DOHH2 (cell line): Measurements from ENCODE around the gene MYBPC1.

Experiments used
- H3F3A ChIP-seq: fragments of 200-600 bp; sonication (generic), shearing (Covaris generic); 2 replicates; pipeline ENCODE4 v1.6.0; 2016; ENCODE audit warnings: antibody characterized with exemption, mild to moderate bottlenecking; ENCODE audit not compliant: control insufficient read depth, insufficient read depth
- H3K27ac ChIP-seq: fragments of 200-600 bp; sonication (generic); 2 replicates; pipeline ENCODE4 v1.5.1; 2014; ENCODE audit warnings: low read depth, mild to moderate bottlenecking, low read length, moderate library complexity
- H3K27me3 ChIP-seq: fragments of 200-600 bp; sonication (generic); 2 replicates; pipeline ENCODE4 v1.6.1; 2014; ENCODE audit warnings: mild to moderate bottlenecking, low read length, mixed read lengths; ENCODE audit not compliant: control insufficient read depth
- H3K36me3 ChIP-seq: fragments of 200-600 bp; sonication (generic); 2 replicates; pipeline ENCODE4 v1.6.1; 2014; ENCODE audit warnings: mild to moderate bottlenecking, low read length, moderate library complexity, mixed read lengths; ENCODE audit not compliant: control insufficient read depth
- H3K4me1 ChIP-seq: fragments of 200-600 bp; sonication (generic); 2 replicates; pipeline ENCODE4 v1.6.1; 2014; ENCODE audit warnings: mild to moderate bottlenecking, low read length, mixed read lengths; ENCODE audit not compliant: control insufficient read depth
- H3K4me2 ChIP-seq: fragments of 200-600 bp; sonication (generic); 2 replicates; pipeline ENCODE4 v1.6.0; 2014; ENCODE audit warnings: mild to moderate bottlenecking, low read length, moderate library complexity
- H3K4me3 ChIP-seq: fragments of 200-600 bp; sonication (generic); 2 replicates; pipeline ENCODE4 v1.5.1; 2014; ENCODE audit warnings: mild to moderate bottlenecking, low read length, mixed read lengths
- H3K79me2 ChIP-seq: fragments of 200-600 bp; sonication (generic); 2 replicates; pipeline ENCODE4 v1.6.1; 2014; ENCODE audit warnings: mild to moderate bottlenecking, low read length, mixed read lengths; ENCODE audit not compliant: control insufficient read depth
- H3K9me2 ChIP-seq: fragments of 200-600 bp; sonication (generic); replicated peaks from 2 replicates; pipeline ENCODE4 v1.6.1; 2014; ENCODE audit warnings: mild to moderate bottlenecking, low read length, mixed read lengths; ENCODE audit not compliant: control insufficient read depth
- H3K9me3 ChIP-seq: fragments of 200-600 bp; sonication (generic); 2 replicates; pipeline ENCODE4 v1.6.1; 2014; ENCODE audit warnings: antibody characterized with exemption, low read length, mixed read lengths; ENCODE audit not compliant: control insufficient read depth, insufficient read depth
- H4K20me1 ChIP-seq: fragments of 200-600 bp; sonication (generic); 2 replicates; pipeline ENCODE4 v1.6.0; 2014; ENCODE audit warnings: low read depth, mild to moderate bottlenecking, antibody characterized with exemption, low read length, moderate library complexity; ENCODE audit not compliant: control insufficient read depth, insufficient read depth
- EZH2phosphoT487 ChIP-seq: fragments of 200-600 bp; sonication (generic); IDR thresholded peaks from 2 replicates; pipeline ENCODE4 v1.6.1; 2017; ENCODE audit warnings: borderline replicate concordance, mild to moderate bottlenecking, antibody characterized with exemption, low read length, moderate library complexity, mixed read lengths
- TF ChIP-seq, protein P1 (sequence below): fragments of 200-600 bp; sonication (generic); IDR thresholded peaks from one replicate; pipeline ENCODE4 v1.5.1; 2014; ENCODE audit warnings: antibody characterized with exemption, mild to moderate bottlenecking, low read depth, low read length; ENCODE audit not compliant: poor library complexity, severe bottlenecking

The MYBPC1 gene

DNA sequence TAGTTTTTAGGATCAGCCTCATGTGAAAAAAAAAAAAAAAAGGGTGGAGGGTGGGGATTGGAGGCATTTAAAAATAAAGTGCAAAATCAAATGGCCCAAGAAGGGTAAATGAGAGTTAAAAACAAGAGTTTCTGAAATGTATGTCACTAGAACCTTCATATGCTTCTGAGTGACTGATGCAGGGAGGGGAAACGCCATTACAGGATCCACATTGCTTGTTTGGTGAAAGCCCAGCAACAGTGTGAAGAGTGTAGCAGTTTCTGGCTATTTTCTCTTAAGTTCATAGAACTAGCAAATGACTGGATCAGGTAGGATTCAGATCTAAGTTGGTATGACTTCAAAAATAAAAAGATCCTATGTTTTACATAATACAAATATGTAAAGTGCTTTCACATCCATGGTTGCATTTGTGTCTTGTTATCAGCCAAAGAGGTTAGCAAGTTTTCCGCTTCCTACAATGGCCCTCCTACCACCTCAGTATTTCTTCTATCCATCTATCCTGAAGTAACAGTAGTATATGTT, 105.6 kb downstream of the MYBPC1 start:
- Histone ChIP-seq H3K9me2 (no peaks in the 10 kb centered on the region), H3K4me3 (no peak overlapping the region; the same call in 1 of the 2 replicates), H4K20me1 (no peaks in the 10 kb centered on the region), H3K4me2 (peak overlapping the region; percentile 47), H3K9me3 (no peaks in the 10 kb centered on the region), H3K79me2 (peaks cover 61% of the 10 kb centered on the region), H3K27me3 (no peaks in the 10 kb centered on the region), H3F3A (no peaks in the 10 kb centered on the region), H3K4me1 (peaks cover 49% of the 10 kb centered on the region), H3K27ac (no peak overlapping the region), H3K36me3 (peaks cover 11% of the 10 kb centered on the region)
- TF ChIP-seq EZH2phosphoT487, result no peak
- TF ChIP-seq, protein P1, sequence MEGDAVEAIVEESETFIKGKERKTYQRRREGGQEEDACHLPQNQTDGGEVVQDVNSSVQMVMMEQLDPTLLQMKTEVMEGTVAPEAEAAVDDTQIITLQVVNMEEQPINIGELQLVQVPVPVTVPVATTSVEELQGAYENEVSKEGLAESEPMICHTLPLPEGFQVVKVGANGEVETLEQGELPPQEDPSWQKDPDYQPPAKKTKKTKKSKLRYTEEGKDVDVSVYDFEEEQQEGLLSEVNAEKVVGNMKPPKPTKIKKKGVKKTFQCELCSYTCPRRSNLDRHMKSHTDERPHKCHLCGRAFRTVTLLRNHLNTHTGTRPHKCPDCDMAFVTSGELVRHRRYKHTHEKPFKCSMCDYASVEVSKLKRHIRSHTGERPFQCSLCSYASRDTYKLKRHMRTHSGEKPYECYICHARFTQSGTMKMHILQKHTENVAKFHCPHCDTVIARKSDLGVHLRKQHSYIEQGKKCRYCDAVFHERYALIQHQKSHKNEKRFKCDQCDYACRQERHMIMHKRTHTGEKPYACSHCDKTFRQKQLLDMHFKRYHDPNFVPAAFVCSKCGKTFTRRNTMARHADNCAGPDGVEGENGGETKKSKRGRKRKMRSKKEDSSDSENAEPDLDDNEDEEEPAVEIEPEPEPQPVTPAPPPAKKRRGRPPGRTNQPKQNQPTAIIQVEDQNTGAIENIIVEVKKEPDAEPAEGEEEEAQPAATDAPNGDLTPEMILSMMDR, result no peak

DNA sequence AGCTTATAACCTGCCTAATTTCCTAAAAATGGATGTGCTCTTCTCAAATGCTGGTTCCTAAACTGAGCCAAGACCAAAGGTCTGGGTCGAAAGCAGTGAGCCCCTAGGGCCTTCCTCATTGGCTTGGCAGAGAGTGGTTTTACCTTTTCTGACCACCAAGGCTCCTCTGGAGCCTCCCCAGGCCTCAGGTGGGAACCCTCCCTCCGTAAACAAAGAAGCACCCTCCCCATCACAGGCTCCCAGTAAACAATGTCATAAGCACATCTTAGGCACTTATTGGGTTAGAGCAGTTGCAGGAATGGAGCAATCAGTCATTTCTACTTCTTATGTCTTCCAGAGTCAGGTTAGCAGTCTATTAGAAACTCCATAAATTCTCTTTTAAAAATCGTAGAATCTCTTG, 108.7 kb downstream of the MYBPC1 start:
- Histone ChIP-seq H3K9me2 (no peaks in the 10 kb centered on the region), H3K79me2 (peaks cover 70% of the 10 kb centered on the region), H4K20me1 (no peaks in the 10 kb centered on the region), H3K4me2 (no peak overlapping the region), H3K36me3 (peaks cover 6% of the 10 kb centered on the region), H3K4me1 (peaks cover 39% of the 10 kb centered on the region), H3K9me3 (no peaks in the 10 kb centered on the region), H3K4me3 (no peak overlapping the region), H3K27me3 (no peaks in the 10 kb centered on the region), H3F3A (no peaks in the 10 kb centered on the region), H3K27ac (no peak overlapping the region)
- no peak for TF ChIP-seq EZH2phosphoT487
- TF ChIP-seq, protein P1, result no peak

DNA sequence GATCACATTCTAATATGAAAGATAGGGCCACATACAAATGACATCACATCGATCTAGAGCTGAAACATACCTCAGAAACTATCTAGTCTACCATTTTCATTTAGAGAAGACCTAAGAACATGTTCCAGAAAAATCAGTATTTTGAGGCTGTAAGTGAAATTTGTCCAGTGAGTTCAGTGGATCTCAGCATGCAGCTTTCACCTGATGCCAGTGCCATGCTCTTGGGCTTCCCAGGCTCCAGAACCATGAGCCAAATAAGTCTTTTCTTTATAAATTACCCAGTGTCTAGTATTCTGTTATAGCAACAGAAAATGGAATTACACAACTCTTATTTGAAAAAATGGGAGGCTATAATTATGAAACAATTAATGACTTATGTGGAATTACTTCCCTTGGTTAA, 111.6 kb downstream of the MYBPC1 start:
- no peak overlapping the region for H3K4me2 ChIP-seq

More for the DNA sequence above, 111.6 kb downstream of the MYBPC1 start:
- Histone ChIP-seq H3F3A (no peaks in the 10 kb centered on the region), H3K9me3 (no peaks in the 10 kb centered on the region), H3K4me1 (peaks cover 12% of the 10 kb centered on the region), H3K36me3 (0 out of 2 replicates have a peak, but pooled peaks cover 3% of the 10 kb centered on the region), H4K20me1 (no peaks in the 10 kb centered on the region), H3K4me3 (no peak overlapping the region), H3K27me3 (no peaks in the 10 kb centered on the region), H3K79me2 (peaks cover 42% of the 10 kb centered on the region), H3K9me2 (no peaks in the 10 kb centered on the region), H3K27ac (no peak overlapping the region)
- TF ChIP-seq, protein P1, result no peak
- TF ChIP-seq EZH2phosphoT487, result no peak
